ENCODE data around the gene TTLL11. TPM values are rescaled to one million over a fixed set of nuclear protein-coding genes. Genes with fewer than 3 reads are reported as not detected.

The TTLL11 gene
- polyA plus RNA-seq, 4 donors = 3.2 to 4.8 (median 3.9) TPM

- Histone ChIP-seq H3K9me3 (ENCODE audit: control insufficient read depth in 2 of 2, insufficient read depth in 1 of 2, low read depth in 1 of 2, low read length in 1 of 2) (no peaks in the 10 kb centered on the region), H3K4me3 (ENCODE audit: low read depth in 1 of 3, low read length in 3 of 3) (peak overlapping the region in 1 of 3 donors; percentile 5), H3K36me3 (ENCODE audit: control insufficient read depth in 3 of 3, insufficient read depth in 2 of 3, low read depth in 1 of 3, low read length in 3 of 3) (no peaks in the 10 kb centered on the region), H3K4me1 (ENCODE audit: control insufficient read depth in 3 of 3, insufficient read depth in 2 of 3, low read depth in 1 of 3, low read length in 2 of 3) (peaks cover 0 to 8% (median 0%) of the 10 kb centered on the region in 3 donors), H3K27me3 (ENCODE audit: control insufficient read depth in 3 of 3, insufficient read depth in 3 of 3, low read length in 3 of 3) (peaks cover 0 to 67% (median 12%) of the 10 kb centered on the region in 3 donors), H3K27ac (ENCODE audit: low read depth in 1 of 3, low read length in 2 of 3) (no peak overlapping the region)
- DNase-seq (peak in 1 of 2 donors; percentile 26), FAIRE-seq (no peak)
- WGBS, 3 donors = 6 to 11% (median 6%) methylated on average over 59 to 64 of the region's 64 CpGs
Observed at GRCh38 chr9:122126331-122127261, 33.5 kb upstream of the TTLL11 start.

GRCh38 chr9:122125509-122126330 lies 32.6 kb upstream of the TTLL11 start:
- Histone ChIP-seq H3K4me1 (ENCODE audit: control insufficient read depth in 3 of 3, insufficient read depth in 2 of 3, low read depth in 1 of 3, low read length in 2 of 3) (peaks cover 0 to 8% (median 0%) of the 10 kb centered on the region in 3 donors), H3K27me3 (ENCODE audit: control insufficient read depth in 3 of 3, insufficient read depth in 3 of 3, low read length in 3 of 3) (peaks cover 0 to 59% (median 9%) of the 10 kb centered on the region in 3 donors), H3K36me3 (ENCODE audit: control insufficient read depth in 3 of 3, insufficient read depth in 2 of 3, low read depth in 1 of 3, low read length in 3 of 3) (no peaks in the 10 kb centered on the region), H3K4me3 (ENCODE audit: low read depth in 1 of 3, low read length in 3 of 3) (no peak overlapping the region), H3K9me3 (ENCODE audit: control insufficient read depth in 2 of 2, insufficient read depth in 1 of 2, low read depth in 1 of 2, low read length in 1 of 2) (no peaks in the 10 kb centered on the region), H3K27ac (ENCODE audit: low read depth in 1 of 3, low read length in 2 of 3) (no peak overlapping the region)
- WGBS, 3 donors = 20 to 44% (median 21%) methylated on average over 21 of the region's 21 CpGs
- DNase-seq = no peak
- FAIRE-seq = no peak

GRCh38 chr9:122125158-122125508 lies 32.0 kb upstream of the TTLL11 start:
- WGBS, 3 donors = 0 to 2% (median 1%) methylated on average over 8 of the region's 8 CpGs
- H3K27ac ChIP-seq (ENCODE audit: low read depth in 1 of 3, low read length in 2 of 3) = no peak overlapping the region
- H3K4me1 ChIP-seq (ENCODE audit: control insufficient read depth in 3 of 3, insufficient read depth in 2 of 3, low read depth in 1 of 3, low read length in 2 of 3) = peaks cover 0 to 8% (median 0%) of the 10 kb centered on the region in 3 donors
- FAIRE-seq = no peak
- peak; percentile 71 to 83 for DNase-seq
- H3K36me3 ChIP-seq (ENCODE audit: control insufficient read depth in 3 of 3, insufficient read depth in 2 of 3, low read depth in 1 of 3, low read length in 3 of 3) = no peaks in the 10 kb centered on the region
- no peak overlapping the region for H3K4me3 ChIP-seq (ENCODE audit: low read depth in 1 of 3, low read length in 3 of 3)
- H3K9me3 ChIP-seq (ENCODE audit: control insufficient read depth in 2 of 2, insufficient read depth in 1 of 2, low read depth in 1 of 2, low read length in 1 of 2) = no peaks in the 10 kb centered on the region
- H3K27me3 ChIP-seq (ENCODE audit: control insufficient read depth in 3 of 3, insufficient read depth in 3 of 3, low read length in 3 of 3) = peaks cover 0 to 55% (median 9%) of the 10 kb centered on the region in 3 donors

DNA sequence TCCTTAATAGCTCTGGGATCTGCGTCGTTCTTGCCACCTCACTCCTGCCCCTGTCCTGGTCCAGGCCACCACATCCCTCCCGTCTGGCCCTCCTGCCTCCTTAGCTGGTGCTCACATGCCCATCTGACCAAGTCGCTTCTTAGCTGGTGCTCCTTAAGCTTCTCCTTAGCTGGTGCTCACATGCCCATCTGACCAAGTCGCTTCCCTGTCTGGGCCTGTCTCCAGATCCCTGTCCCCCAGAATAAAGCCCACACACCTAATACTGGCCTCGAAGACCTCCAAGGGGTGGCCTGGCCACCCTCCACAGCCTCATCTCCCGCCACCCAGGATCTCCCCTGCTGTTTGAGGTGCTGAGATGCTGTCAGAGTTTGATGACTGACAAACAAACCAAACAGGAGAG lies 31.4 kb upstream of the TTLL11 start:
- Histone ChIP-seq H3K27me3 (ENCODE audit: control insufficient read depth in 3 of 3, insufficient read depth in 3 of 3, low read length in 3 of 3) (peaks cover 0 to 50% (median 9%) of the 10 kb centered on the region in 3 donors), H3K9me3 (ENCODE audit: control insufficient read depth in 2 of 2, insufficient read depth in 1 of 2, low read depth in 1 of 2, low read length in 1 of 2) (no peaks in the 10 kb centered on the region), H3K27ac (ENCODE audit: low read depth in 1 of 3, low read length in 2 of 3) (no peak overlapping the region), H3K4me3 (ENCODE audit: low read depth in 1 of 3, low read length in 3 of 3) (no peak overlapping the region), H3K36me3 (ENCODE audit: control insufficient read depth in 3 of 3, insufficient read depth in 2 of 3, low read depth in 1 of 3, low read length in 3 of 3) (no peaks in the 10 kb centered on the region), H3K4me1 (ENCODE audit: control insufficient read depth in 3 of 3, insufficient read depth in 2 of 3, low read depth in 1 of 3, low read length in 2 of 3) (peaks cover 0 to 8% (median 0%) of the 10 kb centered on the region in 3 donors)
- no peak for FAIRE-seq
- no peak for DNase-seq
- WGBS, 3 donors = 56 to 67% (median 57%) methylated on average over 7 of the region's 7 CpGs

DNA sequence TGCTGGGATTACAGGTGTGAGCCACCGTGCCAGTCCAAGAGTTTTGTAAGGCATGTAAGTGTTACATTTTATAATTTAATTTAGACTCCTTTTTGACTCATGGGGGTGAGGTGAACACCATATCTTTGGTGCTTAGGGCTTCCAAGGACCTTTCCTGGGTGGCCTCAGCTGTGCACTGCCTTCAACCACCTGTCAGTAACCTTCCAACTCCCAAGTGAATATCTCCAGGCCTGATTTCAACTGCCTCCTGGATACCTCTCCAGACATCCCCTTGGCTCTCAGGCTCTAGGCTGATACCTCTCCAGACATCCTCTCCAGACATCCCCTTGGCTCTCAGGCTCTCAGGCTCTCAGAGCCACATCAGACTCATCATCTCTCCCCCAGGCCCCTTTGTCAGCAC lies 30.9 kb upstream of the TTLL11 start:
- no peak for DNase-seq
- Histone ChIP-seq H3K36me3 (ENCODE audit: control insufficient read depth in 3 of 3, insufficient read depth in 2 of 3, low read depth in 1 of 3, low read length in 3 of 3) (no peaks in the 10 kb centered on the region), H3K9me3 (ENCODE audit: control insufficient read depth in 2 of 2, insufficient read depth in 1 of 2, low read depth in 1 of 2, low read length in 1 of 2) (no peaks in the 10 kb centered on the region), H3K27me3 (ENCODE audit: control insufficient read depth in 3 of 3, insufficient read depth in 3 of 3, low read length in 3 of 3) (peaks cover 0 to 50% (median 9%) of the 10 kb centered on the region in 3 donors), H3K27ac (ENCODE audit: low read depth in 1 of 3, low read length in 2 of 3) (no peak overlapping the region), H3K4me1 (ENCODE audit: control insufficient read depth in 3 of 3, insufficient read depth in 2 of 3, low read depth in 1 of 3, low read length in 2 of 3) (peaks cover 0 to 8% (median 0%) of the 10 kb centered on the region in 3 donors), H3K4me3 (ENCODE audit: low read depth in 1 of 3, low read length in 3 of 3) (no peak overlapping the region)
- 74 to 88% (median 84%) methylated on average over 1 of the region's 1 CpG for WGBS, 3 donors
- no peak for FAIRE-seq

DNA sequence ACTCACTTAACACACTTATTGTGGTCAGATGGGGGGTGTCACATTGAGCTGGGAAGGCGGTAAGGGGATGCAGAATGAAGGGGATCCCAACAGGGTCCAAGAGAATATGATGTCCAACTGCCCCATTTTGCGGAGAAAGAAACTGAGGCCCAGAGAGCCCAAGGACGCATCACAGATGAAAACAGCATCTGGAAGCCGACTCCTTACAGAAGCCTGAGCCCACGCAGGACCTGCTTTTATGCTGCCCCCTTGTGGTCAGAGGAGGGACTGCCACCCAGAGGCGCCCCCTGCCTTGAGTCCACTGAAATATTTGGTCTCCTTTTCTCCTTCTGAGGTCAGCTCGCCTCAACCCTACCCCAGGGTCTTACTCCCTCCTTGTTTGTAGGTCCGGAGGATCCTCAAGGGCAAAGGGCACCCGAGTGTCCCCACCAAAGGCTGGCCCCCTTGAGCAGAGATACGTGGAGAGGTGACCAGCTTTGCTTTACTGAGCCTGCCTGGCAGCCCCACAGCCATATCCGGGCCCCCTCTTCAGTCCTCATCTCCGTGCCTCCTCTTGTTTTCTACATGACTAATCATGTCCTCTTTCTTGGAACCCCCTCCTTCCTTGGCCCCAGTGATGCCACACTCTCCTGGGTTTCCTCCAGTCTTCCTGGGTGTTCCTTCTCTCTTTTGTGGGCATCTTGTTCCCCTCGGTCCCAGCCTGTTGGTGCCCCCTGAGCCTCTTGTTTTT lies 30.0 kb upstream of the TTLL11 start:
- peaks cover 0 to 8% (median 0%) of the 10 kb centered on the region in 3 donors for H3K4me1 ChIP-seq (ENCODE audit: control insufficient read depth in 3 of 3, insufficient read depth in 2 of 3, low read depth in 1 of 3, low read length in 2 of 3)
- peaks cover 0 to 43% (median 9%) of the 10 kb centered on the region in 3 donors for H3K27me3 ChIP-seq (ENCODE audit: control insufficient read depth in 3 of 3, insufficient read depth in 3 of 3, low read length in 3 of 3)
- FAIRE-seq (no peak), DNase-seq (peak; percentile 54 to 72)
- no peaks in the 10 kb centered on the region for H3K9me3 ChIP-seq (ENCODE audit: control insufficient read depth in 2 of 2, insufficient read depth in 1 of 2, low read depth in 1 of 2, low read length in 1 of 2)
- H3K4me3 ChIP-seq (ENCODE audit: low read depth in 1 of 3, low read length in 3 of 3) = no peak overlapping the region
- no peaks in the 10 kb centered on the region for H3K36me3 ChIP-seq (ENCODE audit: control insufficient read depth in 3 of 3, insufficient read depth in 2 of 3, low read depth in 1 of 3, low read length in 3 of 3)
- H3K27ac ChIP-seq (ENCODE audit: low read depth in 1 of 3, low read length in 2 of 3) = no peak overlapping the region
- 22 to 27% (median 25%) methylated on average over 13 of the region's 13 CpGs for WGBS, 3 donors

GRCh38 chr9:122122468-122122867 lies 29.4 kb upstream of the TTLL11 start:
- Histone ChIP-seq H3K4me1 (ENCODE audit: control insufficient read depth in 3 of 3, insufficient read depth in 2 of 3, low read depth in 1 of 3, low read length in 2 of 3) (peaks cover 0 to 8% (median 0%) of the 10 kb centered on the region in 3 donors), H3K36me3 (ENCODE audit: control insufficient read depth in 3 of 3, insufficient read depth in 2 of 3, low read depth in 1 of 3, low read length in 3 of 3) (no peaks in the 10 kb centered on the region), H3K4me3 (ENCODE audit: low read depth in 1 of 3, low read length in 3 of 3) (no peak overlapping the region), H3K27me3 (ENCODE audit: control insufficient read depth in 3 of 3, insufficient read depth in 3 of 3, low read length in 3 of 3) (peaks cover 0 to 37% (median 9%) of the 10 kb centered on the region in 3 donors), H3K9me3 (ENCODE audit: control insufficient read depth in 2 of 2, insufficient read depth in 1 of 2, low read depth in 1 of 2, low read length in 1 of 2) (no peaks in the 10 kb centered on the region), H3K27ac (ENCODE audit: low read depth in 1 of 3, low read length in 2 of 3) (no peak overlapping the region)
- DNase-seq (no peak), FAIRE-seq (no peak)
- WGBS, 3 donors = 42 to 51% (median 49%) methylated on average over 6 of the region's 6 CpGs

DNA sequence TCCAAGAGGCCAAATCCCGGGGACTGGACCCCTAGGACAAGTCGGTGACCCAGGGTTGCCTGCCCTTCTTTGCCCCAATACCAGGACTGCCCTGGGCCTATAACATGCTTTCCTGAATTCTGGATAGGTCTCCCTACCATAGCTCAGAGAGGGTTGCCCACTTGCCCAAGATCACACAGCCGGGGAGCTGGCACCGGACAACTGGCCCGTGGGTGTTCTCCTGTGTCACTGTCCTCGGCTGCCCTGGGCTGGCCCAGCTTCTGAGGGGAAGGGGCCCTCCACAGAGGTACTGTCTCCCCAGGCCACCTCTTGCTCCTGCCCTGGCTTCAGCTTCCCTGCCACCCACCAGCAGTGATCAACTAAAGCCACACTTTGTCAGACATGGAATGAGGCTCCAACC lies 28.8 kb upstream of the TTLL11 start:
- Histone ChIP-seq H3K4me3 (ENCODE audit: low read depth in 1 of 3, low read length in 3 of 3) (no peak overlapping the region), H3K36me3 (ENCODE audit: control insufficient read depth in 3 of 3, insufficient read depth in 2 of 3, low read depth in 1 of 3, low read length in 3 of 3) (no peaks in the 10 kb centered on the region), H3K27ac (ENCODE audit: low read depth in 1 of 3, low read length in 2 of 3) (no peak overlapping the region), H3K9me3 (ENCODE audit: control insufficient read depth in 2 of 2, insufficient read depth in 1 of 2, low read depth in 1 of 2, low read length in 1 of 2) (peaks cover 0 to 2% of the 10 kb centered on the region in 2 donors), H3K27me3 (ENCODE audit: control insufficient read depth in 3 of 3, insufficient read depth in 3 of 3, low read length in 3 of 3) (peaks cover 0 to 31% (median 6%) of the 10 kb centered on the region in 3 donors), H3K4me1 (ENCODE audit: control insufficient read depth in 3 of 3, insufficient read depth in 2 of 3, low read depth in 1 of 3, low read length in 2 of 3) (peaks cover 0 to 8% (median 0%) of the 10 kb centered on the region in 3 donors)
- 89 to 92% (median 91%) methylated on average over 4 to 6 of the region's 6 CpGs for WGBS, 3 donors
- DNase-seq = no peak
- FAIRE-seq = no peak
